Spleen (tissue), 11 donors: Measurements from ENCODE around the gene ZNF77. TPM values are rescaled to one million over a fixed set of nuclear protein-coding genes. Genes with fewer than 3 reads are reported as not detected.
A peak's percentile ranks its signal among the peaks of the same experiment; 100 is the strongest.

ENCODE experiments used
- DNase-seq: peaks from one replicate; pipeline ENCODE4 v3.0.0-alpha.2; 2020
- H3K27ac ChIP-seq, 8 donors: fragments of 200-600 bp; sonication (generic) in 7 of 8; 1 replicate in 4 of 8; 2 replicates in 4 of 8; pipeline versions ENCODE4 v1.5.0 to v1.8.0; 2016 to 2021; ENCODE audit warnings: inconsistent platforms in 4 of 8, mild to moderate bottlenecking in 4 of 8, moderate library complexity in 1 of 8
- H3K27me3 ChIP-seq, 7 donors: fragments of 200-600 bp; sonication (generic) in 6 of 7; replicated peaks in 1 of 7; 1 replicate in 4 of 7; 2 replicates in 3 of 7; pipeline versions ENCODE4 v1.5.0 to v1.8.0; 2016 to 2021; ENCODE audit warnings: inconsistent platforms in 3 of 7, mild to moderate bottlenecking in 1 of 7
- H3K36me3 ChIP-seq, 6 donors: fragments of 200-600 bp; sonication (generic) in 5 of 6; 1 replicate in 4 of 6; 2 replicates in 2 of 6; pipeline versions ENCODE4 v1.5.0 to v1.8.0; 2016 to 2021; ENCODE audit warnings: inconsistent platforms in 2 of 6
- H3K4me1 ChIP-seq, 6 donors: fragments of 200-600 bp; sonication (generic) in 5 of 6; 1 replicate in 3 of 6; 2 replicates in 3 of 6; pipeline versions ENCODE4 v1.5.0 to v1.8.0; 2016 to 2021; ENCODE audit warnings: inconsistent platforms in 3 of 6
- H3K4me3 ChIP-seq, 8 donors: fragments of 200-600 bp; sonication (generic) in 7 of 8; 1 replicate in 4 of 8; 2 replicates in 4 of 8; pipeline versions ENCODE4 v1.5.0 to v1.8.0; 2016 to 2021; ENCODE audit warnings: inconsistent platforms in 4 of 8, mild to moderate bottlenecking in 4 of 8, moderate library complexity in 2 of 8
- H3K9me3 ChIP-seq, 8 donors: fragments of 200-600 bp; sonication (generic) in 7 of 8; 1 replicate in 4 of 8; 2 replicates in 4 of 8; pipeline versions ENCODE4 v1.5.0 to v1.8.0; 2016 to 2021; ENCODE audit warnings: inconsistent platforms in 4 of 8
- POLR2A ChIP-seq, 3 donors: fragments of 450-650 bp; IDR thresholded peaks; one replicate each; pipeline ENCODE4 v1.5.1; 2017; ENCODE audit warnings: antibody characterized with exemption in 3 of 3, mild to moderate bottlenecking in 1 of 3
- POLR2AphosphoS5 ChIP-seq, 3 donors: sonication (generic); formaldehyde crosslinking; IDR thresholded peaks; one replicate each; pipeline ENCODE4 v1.5.1; 2017; ENCODE audit warnings: antibody characterized with exemption in 3 of 3
- WGBS, 5 donors: extraction: QIAGEN DNeasy Blood & Tissue Kit in 3 of 5; methylation state at CpG; one replicate each; pipeline versions ENCODE4 v1.1.5 to v1.1.7; 2013 to 2018; 5-methylcytosine and 5-hydroxymethylcytosine counted together
- intact Hi-C: fragments of 100-400 bp; cut with DNase I; formaldehyde crosslinking; loops from one replicate; pipeline ENCODE4 v1.15.0; 2023; ENCODE audit warnings: low total_unique reads
- polyA plus RNA-seq, 3 donors: library from polyadenylated mRNA; stranded (reverse); fragments of 200-250 nt; gene quantifications; one replicate each; pipeline ENCODE4 v1.2.1, GENCODE V29; 2013
- total RNA-seq, 7 donors: library from RNA; depleted of rRNA in 3 of 7; stranded (reverse); fragments of >200 nt in 3 of 7; fragmentation: NEBNext Ultra II Directional in 4 of 7; extraction: Animal tissue kit (Norgen Biotek cat#: 25700) in 4 of 7; gene quantifications; one replicate each; pipeline versions ENCODE4 v1.1.0 to v1.2.1, GENCODE V29; 2016 to 2021
- TF ChIP-seq, protein P1 (sequence below), 11 experiments: fragments of 200-600 bp in 7 of 11; fragments of 450-650 bp in 4 of 11; sonication (generic) in 4 of 11; IDR thresholded peaks in 8 of 11; conservative IDR thresholded peaks in 3 of 11; 1 replicate in 7 of 11; 2 replicates in 4 of 11; pipeline versions ENCODE4 v1.4.0 to v1.8.0; 2016 to 2021; ENCODE audit warnings: antibody characterized with exemption in 11 of 11, inconsistent platforms in 4 of 11, mild to moderate bottlenecking in 1 of 11
- donor health status: healthy with polysubstance abuse.
- donor health status: DM: no; HTN: no; CAD: no; lungs with moderate emphysema.
- donor health status: DM: no; HTN: no; CAD: no.
- donor health status: Bipolar disorder and iron deficiency.
- donor health status: healthy.
- donor health status: DM: no; HTN: no; CAD: no.
- donor health status: DM: yes; HTN: yes; CAD: no.

Gene ZNF77
- total and polyA plus RNA-seq, 10 donors, result 2.2 to 7.5 (median 4.3) TPM

DNA sequence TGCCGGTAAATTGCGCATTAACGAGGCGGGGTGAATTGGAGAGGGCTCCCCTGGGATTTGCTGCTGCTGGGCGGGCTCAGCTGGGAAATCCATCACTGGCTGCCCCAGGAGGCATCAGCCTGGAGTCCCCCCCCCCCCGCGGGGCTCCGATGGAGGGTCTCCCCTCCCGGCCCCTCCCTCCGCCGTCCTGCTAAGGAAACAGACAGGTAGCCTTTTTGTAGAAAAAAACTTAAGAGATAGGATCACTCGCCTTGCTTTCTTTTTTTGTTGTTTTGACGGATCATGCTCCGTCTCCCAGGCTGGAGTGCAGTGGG is 39.4 kb upstream of the ZNF77 start:
- no peaks in the 10 kb centered on the region for H3K9me3 ChIP-seq
- intact Hi-C loops, result no loop called here
- no peak for TF ChIP-seq POLR2A (IDR thresholded peaks at IDR 0.05)
- TF ChIP-seq, protein P1, sequence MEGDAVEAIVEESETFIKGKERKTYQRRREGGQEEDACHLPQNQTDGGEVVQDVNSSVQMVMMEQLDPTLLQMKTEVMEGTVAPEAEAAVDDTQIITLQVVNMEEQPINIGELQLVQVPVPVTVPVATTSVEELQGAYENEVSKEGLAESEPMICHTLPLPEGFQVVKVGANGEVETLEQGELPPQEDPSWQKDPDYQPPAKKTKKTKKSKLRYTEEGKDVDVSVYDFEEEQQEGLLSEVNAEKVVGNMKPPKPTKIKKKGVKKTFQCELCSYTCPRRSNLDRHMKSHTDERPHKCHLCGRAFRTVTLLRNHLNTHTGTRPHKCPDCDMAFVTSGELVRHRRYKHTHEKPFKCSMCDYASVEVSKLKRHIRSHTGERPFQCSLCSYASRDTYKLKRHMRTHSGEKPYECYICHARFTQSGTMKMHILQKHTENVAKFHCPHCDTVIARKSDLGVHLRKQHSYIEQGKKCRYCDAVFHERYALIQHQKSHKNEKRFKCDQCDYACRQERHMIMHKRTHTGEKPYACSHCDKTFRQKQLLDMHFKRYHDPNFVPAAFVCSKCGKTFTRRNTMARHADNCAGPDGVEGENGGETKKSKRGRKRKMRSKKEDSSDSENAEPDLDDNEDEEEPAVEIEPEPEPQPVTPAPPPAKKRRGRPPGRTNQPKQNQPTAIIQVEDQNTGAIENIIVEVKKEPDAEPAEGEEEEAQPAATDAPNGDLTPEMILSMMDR (IDR thresholded peaks at IDR 0.05 in 8 of 11, conservative IDR thresholded peaks at IDR 0.05 in 3 of 11), result no peak
- no peak for TF ChIP-seq POLR2AphosphoS5 (IDR thresholded peaks at IDR 0.05)
- H3K27me3 ChIP-seq, result peaks cover 0 to 45% (median 4%) of the 10 kb centered on the region in 7 donors
- WGBS, 5 donors, result 1 to 3% (median 2%) methylated on average over 9 to 14 of the region's 14 CpGs
- H3K27ac ChIP-seq, result peak overlapping the region in 7 of 8 donors; percentile 15 to 79 (median 70)
- H3K4me3 ChIP-seq, result peak overlapping the region in 6 of 8 donors; percentile 10 to 61 (median 22)
- DNase-seq, result no peak
- no peaks in the 10 kb centered on the region for H3K36me3 ChIP-seq
- H3K4me1 ChIP-seq, result peaks cover 6 to 25% (median 18%) of the 10 kb centered on the region in 6 donors

DNA sequence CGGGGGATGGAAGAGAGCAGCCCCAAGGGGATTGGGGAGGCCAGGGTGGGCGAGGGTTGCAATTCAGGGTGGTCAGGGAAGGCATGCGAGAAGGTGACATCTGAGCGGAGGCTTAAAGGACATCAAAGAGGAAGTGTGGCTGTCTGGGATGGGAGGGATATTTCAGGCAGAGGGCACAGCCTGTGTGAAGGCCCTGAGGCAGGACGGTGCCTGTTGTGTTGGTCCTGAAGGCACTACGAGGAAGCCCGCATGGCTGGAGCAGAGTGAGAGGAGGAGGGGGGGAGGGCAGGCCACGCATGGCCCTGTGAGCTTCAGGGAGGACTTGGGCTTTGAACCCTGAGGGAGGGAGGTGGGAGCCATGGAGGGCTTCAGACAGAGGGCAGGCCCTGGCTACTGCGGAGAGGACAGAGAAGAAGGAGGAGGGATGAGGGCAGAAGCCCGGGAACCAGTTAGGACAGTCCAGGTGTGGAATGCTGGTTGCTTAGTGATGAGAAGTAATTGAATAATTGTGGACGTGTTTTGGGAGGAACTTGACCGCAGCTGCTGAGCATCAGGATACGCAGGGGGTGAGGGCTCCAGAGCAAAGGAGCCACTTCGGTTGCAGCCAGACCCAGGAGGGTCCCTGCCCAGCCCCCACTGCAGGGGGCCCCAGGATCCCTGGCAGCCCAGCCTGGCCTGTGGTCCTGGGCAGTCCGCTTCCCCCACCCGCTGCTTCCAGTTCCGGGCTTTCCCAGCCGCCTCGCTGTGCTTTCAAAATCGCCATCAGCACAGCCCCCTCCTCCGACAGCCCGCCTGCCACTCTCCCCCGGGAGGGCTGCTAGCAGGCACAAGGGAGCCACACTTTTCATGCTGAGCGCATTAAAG is 38.8 kb upstream of the ZNF77 start:
- no peak for DNase-seq
- peaks cover 0 to 45% (median 4%) of the 10 kb centered on the region in 7 donors for H3K27me3 ChIP-seq
- peaks cover 6 to 30% (median 18%) of the 10 kb centered on the region in 6 donors for H3K4me1 ChIP-seq
- WGBS, 5 donors, result 16 to 23% (median 18%) methylated on average over 20 to 24 of the region's 24 CpGs
- H3K36me3 ChIP-seq, result no peaks in the 10 kb centered on the region
- intact Hi-C loops, result no loop called here
- H3K9me3 ChIP-seq, result no peaks in the 10 kb centered on the region
- peak in 2 of 3 donors; percentile 54 to 65 for TF ChIP-seq POLR2AphosphoS5 (IDR thresholded peaks at IDR 0.05)
- TF ChIP-seq, protein P1 (IDR thresholded peaks at IDR 0.05 in 8 of 11, conservative IDR thresholded peaks at IDR 0.05 in 3 of 11), result no peak
- no peak for TF ChIP-seq POLR2A (IDR thresholded peaks at IDR 0.05)
- H3K4me3 ChIP-seq, result peak overlapping the region in 6 of 8 donors; percentile 10 to 61 (median 22)
- peak overlapping the region in 7 of 8 donors; percentile 29 to 79 (median 70) for H3K27ac ChIP-seq

DNA sequence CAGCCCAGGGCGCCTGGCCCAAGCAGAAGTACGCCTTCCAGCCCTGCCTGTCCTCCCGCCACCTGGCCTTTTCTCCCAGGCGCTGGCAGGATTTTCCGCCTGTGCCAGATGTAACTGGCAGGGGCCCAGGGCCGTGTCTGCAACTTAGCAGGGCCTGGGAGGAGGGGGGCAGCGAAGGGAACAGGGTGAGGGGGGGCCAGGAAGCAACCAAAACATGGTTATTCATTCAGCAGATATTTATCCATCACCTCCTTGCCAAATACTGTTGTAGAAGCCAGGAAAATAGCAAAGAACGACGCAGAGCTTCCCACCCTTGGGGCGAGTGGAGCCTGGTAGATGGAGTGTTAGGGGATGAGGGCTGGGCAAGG is 38.2 kb upstream of the ZNF77 start:
- peaks cover 6 to 33% (median 21%) of the 10 kb centered on the region in 6 donors for H3K4me1 ChIP-seq
- intact Hi-C loops, result no loop called here
- no peaks in the 10 kb centered on the region for H3K36me3 ChIP-seq
- H3K27me3 ChIP-seq, result peaks cover 0 to 45% (median 4%) of the 10 kb centered on the region in 7 donors
- no peak for DNase-seq
- TF ChIP-seq POLR2AphosphoS5 (IDR thresholded peaks at IDR 0.05) (peak; percentile 54 to 71 (median 65)), POLR2A (IDR thresholded peaks at IDR 0.05) (no peak)
- TF ChIP-seq, protein P1 (IDR thresholded peaks at IDR 0.05 in 8 of 11, conservative IDR thresholded peaks at IDR 0.05 in 3 of 11), result no peak
- H3K27ac ChIP-seq, result peak overlapping the region in 7 of 8 donors; percentile 36 to 79 (median 70)
- H3K9me3 ChIP-seq, result no peaks in the 10 kb centered on the region
- 6 to 15% (median 12%) methylated on average over 10 of the region's 10 CpGs for WGBS, 5 donors
- no peak overlapping the region for H3K4me3 ChIP-seq

DNA sequence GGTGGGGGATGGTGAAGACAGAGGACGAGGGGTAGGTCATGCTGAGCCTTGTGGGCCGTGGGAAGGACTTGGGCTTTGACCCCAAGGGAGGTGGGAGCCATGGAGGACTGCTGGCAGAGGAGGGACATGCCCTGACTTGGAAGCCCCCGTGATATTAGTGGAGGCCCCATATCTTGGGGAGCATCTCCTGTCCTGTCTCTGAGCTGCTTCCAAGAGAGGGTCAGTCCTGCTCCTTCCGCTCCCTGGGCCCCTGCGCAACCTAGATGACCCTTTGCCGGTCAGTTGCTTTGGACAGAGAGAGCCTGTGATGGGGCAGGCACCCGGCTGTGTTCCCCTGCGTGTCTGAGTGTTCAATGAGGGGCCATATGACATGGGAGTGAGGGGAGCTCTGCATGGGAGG is 37.8 kb upstream of the ZNF77 start:
- 28 to 55% (median 48%) methylated on average over 7 to 8 of the region's 8 CpGs for WGBS, 5 donors
- H3K27me3 ChIP-seq, result peaks cover 0 to 41% (median 4%) of the 10 kb centered on the region in 7 donors
- H3K4me3 ChIP-seq, result no peak overlapping the region
- intact Hi-C loops, result no loop called here
- H3K9me3 ChIP-seq, result no peaks in the 10 kb centered on the region
- no peak for DNase-seq
- TF ChIP-seq POLR2AphosphoS5 (IDR thresholded peaks at IDR 0.05) (no peak), POLR2A (IDR thresholded peaks at IDR 0.05) (no peak)
- TF ChIP-seq, protein P1 (IDR thresholded peaks at IDR 0.05 in 8 of 11, conservative IDR thresholded peaks at IDR 0.05 in 3 of 11), result no peak
- peaks cover 8 to 37% (median 25%) of the 10 kb centered on the region in 6 donors for H3K4me1 ChIP-seq
- H3K27ac ChIP-seq, result peak overlapping the region in 7 of 8 donors; percentile 36 to 79 (median 70)
- no peaks in the 10 kb centered on the region for H3K36me3 ChIP-seq
